Measurements from ENCODE around the gene PIM1. TPM values are rescaled to one million over a fixed set of nuclear protein-coding genes. Genes with fewer than 3 reads are reported as not detected.
"Not testable (repeated sequence)": the region's sequence is repeated elsewhere in the genome, so short reads cannot be mapped to it uniquely, and the experiment has no call there.

PIM1 gene
- total and polyA plus RNA-seq, 10 of the 15 experiments (the other 5 are each of a cell fraction or from before 2014, with no cell fraction given): 0.66 to 33.9 (median 10.2) TPM

- H3K9me3 ChIP-seq (replicated peaks; ENCODE audit: control insufficient read depth, insufficient read depth, low read length); H3K9ac ChIP-seq (ENCODE audit: control insufficient read depth, insufficient read depth, low read length); ATAC-seq; H3K4me1 ChIP-seq (ENCODE audit: control insufficient read depth, insufficient read depth, low read length); H4K20me1 ChIP-seq (ENCODE audit: control insufficient read depth, insufficient read depth); H3K4me2 ChIP-seq (ENCODE audit: control insufficient read depth, insufficient read depth); H3K4me3 ChIP-seq; FAIRE-seq; H3K36me3 ChIP-seq (ENCODE audit: control insufficient read depth in 2 of 2, insufficient read depth in 2 of 2, low read length in 1 of 2); POLR2A ChIA-PET; DNase-seq (ENCODE audit: low read depth, low spot score); BruUV-seq (replicated peaks); H3K27me3 ChIP-seq (replicated peaks in 1 of 2; ENCODE audit: control insufficient read depth in 2 of 2, insufficient read depth in 2 of 2, low read length in 1 of 2); in situ Hi-C loops (cut with MboI); intact Hi-C loops (cut with micrococcal nuclease; ENCODE audit: unreplicated experiment); H3K27ac ChIP-seq (ENCODE audit: control insufficient read depth, insufficient read depth); H2AFZ ChIP-seq (ENCODE audit: control insufficient read depth, low read depth, low read length); H3K79me2 ChIP-seq (ENCODE audit: control insufficient read depth, insufficient read depth, low read length): not testable (repeated sequence)
- ChIA-PET SMC1A (ENCODE audit: uncharacterized antibody, unreplicated experiment) (interaction anchor here (1.5 kb wide), 1 partner anchor 37 kb away, joined by 5 read pairs; no protein-coding TSS in a partner anchor), CTCF (interaction anchor here (0.6 kb wide), 1 partner anchor 57 kb away, joined by 3 read pairs; no protein-coding TSS in a partner anchor), RAD21 (ENCODE audit: unreplicated experiment) (interaction anchor here (2.2 kb wide), 1 partner anchor 135 kb away, joined by 12 read pairs; no protein-coding TSS in a partner anchor)
- WGBS (ENCODE audit: insufficient coverage, insufficient replicate concordance, low lambda C conversion rate, missing lambda C conversion rate): 33% methylated on average over 6 of the region's 6 CpGs
Observed at GRCh38 chr6:37185949-37186720, 16.2 kb downstream of the PIM1 start.

GRCh38 chr6:37187321-37188022 is 17.5 kb downstream of the PIM1 start:
- SMC1A ChIA-PET (ENCODE audit: uncharacterized antibody, unreplicated experiment): interaction anchor here (0.6 to 1.5 kb wide), 2 partner anchors 21 to 36 kb away, joined by 3 to 5 read pairs; no protein-coding TSS in a partner anchor
- Histone ChIP-seq H3K9ac (ENCODE audit: control insufficient read depth, insufficient read depth, low read length) (no peak overlapping the region), H2AFZ (ENCODE audit: control insufficient read depth, low read depth, low read length) (no peak overlapping the region)

More at GRCh38 chr6:37187321-37188022, 17.5 kb downstream of the PIM1 start:
- ATAC-seq (no peak), FAIRE-seq (no peak), DNase-seq (ENCODE audit: low read depth, low spot score) (no peak)
- Histone ChIP-seq H3K4me1 (ENCODE audit: control insufficient read depth, insufficient read depth, low read length) (peaks cover 3% of the 10 kb centered on the region; the same call in 1 of the 2 replicates), H3K4me2 (ENCODE audit: control insufficient read depth, insufficient read depth) (no peak overlapping the region), H3K36me3 (ENCODE audit: control insufficient read depth in 2 of 2, insufficient read depth in 2 of 2, low read length in 1 of 2) (no peaks in the 10 kb centered on the region), H3K79me2 (ENCODE audit: control insufficient read depth, insufficient read depth, low read length) (no peaks in the 10 kb centered on the region), H4K20me1 (ENCODE audit: control insufficient read depth, insufficient read depth) (no peaks in the 10 kb centered on the region), H3K9me3 (replicated peaks; ENCODE audit: control insufficient read depth, insufficient read depth, low read length) (no peaks in the 10 kb centered on the region), H3K27me3 (replicated peaks in 1 of 2; ENCODE audit: control insufficient read depth in 2 of 2, insufficient read depth in 2 of 2, low read length in 1 of 2) (no peaks in the 10 kb centered on the region), H3K27ac (ENCODE audit: control insufficient read depth, insufficient read depth) (no peak overlapping the region), H3K4me3 (no peak overlapping the region)
- BruUV-seq (replicated peaks): no TSS peak
- RAD21 ChIA-PET (ENCODE audit: unreplicated experiment): interaction anchor here (1.0 to 2.2 kb wide), 2 partner anchors 136 to 169 kb away, joined by 5 to 12 read pairs; no protein-coding TSS in a partner anchor
- POLR2A ChIA-PET: no interaction called here
- 47% methylated on average over 7 of the region's 7 CpGs for WGBS (ENCODE audit: insufficient coverage, insufficient replicate concordance, low lambda C conversion rate, missing lambda C conversion rate)
- TF ChIP-seq POLR2A (IDR thresholded peaks at IDR 0.05; ENCODE audit: low read depth, low read length) (no peak), IKZF2 (IDR thresholded peaks at IDR 0.05) (no peak), MEF2A (IDR thresholded peaks at IDR 0.05; ENCODE audit: insufficient read depth, low read depth, low read length) (no peak)
- CTCF ChIA-PET: interaction anchor here (0.9 kb wide), 1 partner anchor 22 kb away, joined by 4 read pairs; no protein-coding TSS in a partner anchor
- in situ Hi-C loops (cut with MboI) (no loop called here), intact Hi-C loops (cut with micrococcal nuclease; ENCODE audit: unreplicated experiment) (no loop called here)
